ENCODE measurements around the gene ZNF22. TPM values are rescaled to one million over a fixed set of nuclear protein-coding genes. Genes with fewer than 3 reads are reported as not detected.

The ZNF22 gene
- total and polyA plus RNA-seq, 2 experiments from 2014 or later, result 25.9 to 32.2 TPM

GRCh38 chr10:44993226-44993921, 7.3 kb upstream of the ZNF22 start:
- no peak overlapping the region for H3K4me3 ChIP-seq
- peaks cover 16% of the 10 kb centered on the region for H3K4me1 ChIP-seq (ENCODE audit: insufficient read depth)
- no peaks in the 10 kb centered on the region for H3K27me3 ChIP-seq
- no peak overlapping the region for H3K27ac ChIP-seq
- no peaks in the 10 kb centered on the region for H3K79me2 ChIP-seq
- TF ChIP-seq EZH2 (IDR thresholded peaks at IDR 0.05; ENCODE audit: borderline replicate concordance) (no peak), EZH2phosphoT487 (IDR thresholded peaks at IDR 0.05; ENCODE audit: low read depth, severe bottlenecking, unreplicated experiment) (no peak), CTCF (IDR thresholded peaks at IDR 0.05; ENCODE audit: poor library complexity) (no peak)
- H4K20me1 ChIP-seq (ENCODE audit: insufficient read depth, poor library complexity, severe bottlenecking), result no peaks in the 10 kb centered on the region
- WGBS (ENCODE audit: low lambda C conversion rate, missing lambda C conversion rate), result 94% methylated on average over 14 of the region's 14 CpGs
- no peak for DNase-seq (ENCODE audit: low spot score)
- no peak overlapping the region for H2AFZ ChIP-seq
- no peak overlapping the region for H3K4me2 ChIP-seq
- no peaks in the 10 kb centered on the region for H3K9me2 ChIP-seq (replicated peaks; ENCODE audit: insufficient read depth)
- H3K36me3 ChIP-seq (replicated peaks; ENCODE audit: insufficient read depth, low read depth), result no peaks in the 10 kb centered on the region
- no peaks in the 10 kb centered on the region for H3K9me3 ChIP-seq (ENCODE audit: low read depth)

- Histone ChIP-seq H3K4me3 (no peak overlapping the region), H3K27ac (no peak overlapping the region), H4K20me1 (ENCODE audit: insufficient read depth, poor library complexity, severe bottlenecking) (no peaks in the 10 kb centered on the region), H3K27me3 (no peaks in the 10 kb centered on the region), H3K4me1 (ENCODE audit: insufficient read depth) (peaks cover 16% of the 10 kb centered on the region), H3K79me2 (no peaks in the 10 kb centered on the region), H3K4me2 (no peak overlapping the region), H3K9me3 (ENCODE audit: low read depth) (no peaks in the 10 kb centered on the region), H3K9me2 (replicated peaks; ENCODE audit: insufficient read depth) (no peaks in the 10 kb centered on the region), H2AFZ (no peak overlapping the region), H3K36me3 (replicated peaks; ENCODE audit: insufficient read depth, low read depth) (no peaks in the 10 kb centered on the region)
- no peak for TF ChIP-seq EZH2 (IDR thresholded peaks at IDR 0.05; ENCODE audit: borderline replicate concordance)
- TF ChIP-seq CTCF (IDR thresholded peaks at IDR 0.05; ENCODE audit: poor library complexity), result no peak
- no peak for TF ChIP-seq EZH2phosphoT487 (IDR thresholded peaks at IDR 0.05; ENCODE audit: low read depth, severe bottlenecking, unreplicated experiment)
- 73% methylated on average over 11 of the region's 11 CpGs for WGBS (ENCODE audit: low lambda C conversion rate, missing lambda C conversion rate)
- no peak for DNase-seq (ENCODE audit: low spot score)
These were observed 6.6 kb upstream of the ZNF22 start for GRCh38 chr10:44993922-44994751.

- no peak for DNase-seq (ENCODE audit: low spot score)
- no peaks in the 10 kb centered on the region for H3K9me3 ChIP-seq (ENCODE audit: low read depth)
- H2AFZ ChIP-seq, result no peak overlapping the region
- no peaks in the 10 kb centered on the region for H4K20me1 ChIP-seq (ENCODE audit: insufficient read depth, poor library complexity, severe bottlenecking)
- no peaks in the 10 kb centered on the region for H3K79me2 ChIP-seq
- H3K27me3 ChIP-seq, result no peaks in the 10 kb centered on the region
- peaks cover 19% of the 10 kb centered on the region for H3K4me1 ChIP-seq (ENCODE audit: insufficient read depth)
- 83% methylated on average over 9 of the region's 9 CpGs for WGBS (ENCODE audit: low lambda C conversion rate, missing lambda C conversion rate)
- H3K27ac ChIP-seq, result peak overlapping the region; percentile 66
- H3K36me3 ChIP-seq (replicated peaks; ENCODE audit: insufficient read depth, low read depth), result no peaks in the 10 kb centered on the region
- TF ChIP-seq CTCF (IDR thresholded peaks at IDR 0.05; ENCODE audit: poor library complexity) (no peak), EZH2phosphoT487 (IDR thresholded peaks at IDR 0.05; ENCODE audit: low read depth, severe bottlenecking, unreplicated experiment) (no peak), EZH2 (IDR thresholded peaks at IDR 0.05; ENCODE audit: borderline replicate concordance) (no peak)
- H3K4me3 ChIP-seq, result no peak overlapping the region
- no peaks in the 10 kb centered on the region for H3K9me2 ChIP-seq (replicated peaks; ENCODE audit: insufficient read depth)
- H3K4me2 ChIP-seq, result no peak overlapping the region
These were observed 5.8 kb upstream of the ZNF22 start for GRCh38 chr10:44994752-44995530.

Data from hepatocyte (in vitro differentiated cells).